ENCODE data around the gene HOXC6.
A peak's percentile ranks its signal among the peaks of the same experiment; 100 is the strongest.

HOXC6 gene

DNA sequence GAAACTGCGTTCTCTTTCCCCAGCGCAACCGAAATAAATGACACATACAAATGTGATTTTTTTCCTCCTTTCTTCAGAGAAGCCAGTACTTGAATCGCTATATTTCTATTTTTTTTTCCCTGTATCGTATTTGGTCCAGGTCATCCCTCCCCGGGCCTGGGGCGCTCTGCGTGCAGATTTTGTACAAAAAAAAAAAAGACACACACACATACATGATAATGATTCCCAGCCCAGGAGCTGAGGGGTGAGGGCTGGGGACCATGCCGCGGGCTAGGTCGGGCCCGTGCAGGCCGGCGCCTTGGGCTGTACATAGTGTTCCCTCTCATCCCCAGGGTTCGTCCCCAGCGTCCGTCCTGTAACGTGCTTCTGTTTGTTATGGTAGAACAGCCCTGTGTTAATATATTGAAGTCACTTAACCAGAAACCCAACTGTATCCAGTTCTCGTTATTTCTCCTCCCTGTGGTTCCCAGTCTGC is 25.3 kb upstream of the HOXC6 start:
- no peak for DNase-seq

DNA sequence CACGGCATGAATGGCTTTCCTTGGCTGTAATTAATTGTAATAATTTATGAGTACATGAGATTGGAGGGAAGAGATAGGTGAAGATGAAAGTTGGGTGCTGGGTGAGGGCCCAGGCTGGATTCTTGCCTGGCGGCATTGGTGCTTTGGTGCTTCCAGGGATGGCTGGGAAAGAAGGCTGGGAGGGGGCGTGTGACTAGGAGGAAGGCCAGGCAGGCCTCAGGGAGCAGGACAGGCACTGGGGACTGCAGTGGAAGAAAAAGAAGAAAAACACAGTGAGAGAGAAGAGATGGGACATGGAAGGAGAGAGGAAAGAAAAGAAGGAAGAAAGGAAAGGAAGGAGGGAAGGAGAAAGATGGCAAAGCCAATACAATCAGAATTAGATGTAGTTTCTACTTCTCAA is 24.6 kb upstream of the HOXC6 start:
- no peak for DNase-seq

DNA sequence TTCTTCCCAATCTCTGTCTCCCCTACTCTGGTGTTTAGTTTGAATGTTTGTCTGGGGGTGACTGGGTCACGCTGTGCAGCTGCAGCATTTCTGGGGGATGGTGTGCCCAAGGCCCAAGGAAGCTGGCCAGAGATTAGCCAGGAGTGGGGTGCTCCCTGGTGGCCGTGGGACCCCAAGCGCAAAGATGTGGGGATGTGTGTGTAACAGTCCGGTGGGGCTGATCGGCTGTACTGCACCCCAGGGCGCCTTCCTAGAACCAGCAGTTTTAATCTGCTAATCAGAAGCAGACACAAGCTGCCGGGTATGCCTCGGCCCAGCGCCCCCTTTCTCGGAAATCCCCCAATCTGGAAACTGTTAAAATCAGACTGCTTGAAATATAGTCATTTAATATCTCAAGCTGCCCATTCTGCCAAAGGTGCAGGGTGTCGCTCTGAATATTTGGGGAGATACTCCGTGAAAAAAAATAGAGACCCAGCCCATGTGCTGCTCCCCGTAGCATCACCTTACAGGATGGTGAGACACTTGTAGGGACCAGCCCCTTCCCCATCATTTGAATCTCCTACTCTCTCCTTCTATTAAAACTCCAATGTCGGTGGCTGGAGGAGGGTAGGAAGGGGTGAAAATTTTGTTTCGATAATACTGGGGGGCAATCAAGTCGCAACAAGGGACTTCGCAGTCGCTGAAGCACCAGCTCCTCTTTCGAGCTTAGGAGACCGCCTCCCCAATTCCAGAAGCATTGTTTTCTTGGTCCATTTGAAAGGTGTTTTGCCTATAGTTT is 24.0 kb upstream of the HOXC6 start:
- DNase-seq, result no peak

GRCh38 chr12:54004841-54005530 is 23.3 kb upstream of the HOXC6 start:
- DNase-seq, result no peak

- DNase-seq, result no peak
Measured at GRCh38 chr12:54005531-54005852, 22.7 kb upstream of the HOXC6 start.

DNA sequence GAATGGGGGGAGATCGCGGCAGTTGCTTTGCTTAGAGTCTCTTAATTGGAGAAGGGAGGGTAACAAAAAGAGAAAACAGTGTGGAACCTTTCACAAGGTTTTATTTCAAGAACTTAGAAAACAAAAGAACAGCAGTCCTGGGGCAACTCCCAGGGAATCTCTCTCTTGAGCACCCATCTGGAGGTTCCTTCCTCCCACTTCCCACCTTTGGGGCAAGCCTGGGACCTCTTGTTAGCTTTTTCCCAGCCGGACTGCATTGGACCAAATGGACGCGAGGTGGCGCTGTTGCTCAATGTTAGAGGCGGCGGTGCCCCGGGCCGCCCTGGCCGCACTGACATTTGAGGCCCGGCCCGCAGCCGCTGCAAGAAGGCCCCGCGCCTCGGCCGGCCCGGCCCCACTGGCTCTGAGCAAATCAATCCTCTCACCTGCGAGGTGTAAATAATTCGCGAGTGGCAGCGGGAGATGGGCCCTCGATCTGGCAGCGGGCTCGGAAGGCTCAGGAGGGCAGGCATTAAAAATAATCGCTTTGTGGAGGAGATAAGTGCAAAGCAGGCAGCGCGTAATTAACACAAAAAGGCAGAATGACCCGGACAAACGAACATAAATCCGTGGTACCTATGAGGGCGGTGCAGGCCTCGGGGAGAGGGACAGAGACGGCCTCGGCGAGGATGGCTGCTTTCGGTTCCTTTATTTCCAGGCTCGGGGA is 22.2 kb upstream of the HOXC6 start:
- DNase-seq, result peak; percentile 77

DNA sequence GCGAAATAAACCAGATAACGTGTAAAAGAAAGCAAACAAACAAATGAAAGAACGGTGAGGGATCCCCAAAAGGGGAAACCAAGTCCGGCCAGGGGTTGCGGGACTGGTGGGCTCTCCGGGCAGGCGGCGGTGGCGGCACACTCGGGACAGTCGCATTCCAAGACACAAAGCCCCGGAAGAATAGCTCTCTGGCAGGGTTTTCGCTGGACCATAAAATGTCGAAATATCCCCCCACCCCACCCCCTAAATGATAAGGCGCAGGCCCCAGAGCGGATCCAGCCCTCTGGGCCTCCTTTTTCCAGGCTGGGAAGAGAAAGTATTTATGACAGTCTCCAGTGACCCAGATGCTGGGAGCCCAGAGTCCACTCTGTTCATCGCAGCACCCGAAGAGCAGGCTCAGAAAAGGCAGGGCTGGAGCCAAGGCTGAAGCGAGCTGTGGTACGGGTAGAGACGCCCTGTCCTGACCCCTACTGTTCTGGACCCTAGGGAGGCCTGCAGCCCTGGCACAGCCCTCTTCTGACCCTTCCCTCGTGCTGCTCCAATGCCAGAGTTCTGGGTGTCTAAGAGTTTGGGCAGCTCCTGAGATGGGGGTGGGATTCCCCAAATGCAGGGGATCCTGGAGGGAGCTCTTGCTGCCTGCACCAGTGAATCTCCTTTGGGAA is 21.6 kb upstream of the HOXC6 start:
- DNase-seq, result no peak

GRCh38 chr12:54007538-54008259 is 20.5 kb upstream of the HOXC6 start:
- no peak for DNase-seq

DNA sequence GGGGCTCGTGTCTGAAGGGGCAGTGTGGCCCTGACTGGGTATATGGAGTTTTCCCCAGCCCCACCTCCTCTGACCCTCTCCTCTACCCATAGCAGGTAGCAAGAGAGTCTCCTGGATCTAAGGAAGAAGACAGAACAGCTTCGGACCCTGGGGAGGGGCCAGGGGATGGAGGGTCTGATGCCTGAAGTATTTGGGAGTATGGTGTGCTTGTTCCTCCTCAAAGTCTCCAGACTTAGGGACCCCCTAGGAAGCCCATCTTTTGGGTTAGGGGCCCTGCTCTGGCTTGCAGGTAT is 20.0 kb upstream of the HOXC6 start:
- DNase-seq, result no peak

GRCh38 chr12:54009171-54010052 is 18.8 kb upstream of the HOXC6 start:
- no peak for DNase-seq

DNA sequence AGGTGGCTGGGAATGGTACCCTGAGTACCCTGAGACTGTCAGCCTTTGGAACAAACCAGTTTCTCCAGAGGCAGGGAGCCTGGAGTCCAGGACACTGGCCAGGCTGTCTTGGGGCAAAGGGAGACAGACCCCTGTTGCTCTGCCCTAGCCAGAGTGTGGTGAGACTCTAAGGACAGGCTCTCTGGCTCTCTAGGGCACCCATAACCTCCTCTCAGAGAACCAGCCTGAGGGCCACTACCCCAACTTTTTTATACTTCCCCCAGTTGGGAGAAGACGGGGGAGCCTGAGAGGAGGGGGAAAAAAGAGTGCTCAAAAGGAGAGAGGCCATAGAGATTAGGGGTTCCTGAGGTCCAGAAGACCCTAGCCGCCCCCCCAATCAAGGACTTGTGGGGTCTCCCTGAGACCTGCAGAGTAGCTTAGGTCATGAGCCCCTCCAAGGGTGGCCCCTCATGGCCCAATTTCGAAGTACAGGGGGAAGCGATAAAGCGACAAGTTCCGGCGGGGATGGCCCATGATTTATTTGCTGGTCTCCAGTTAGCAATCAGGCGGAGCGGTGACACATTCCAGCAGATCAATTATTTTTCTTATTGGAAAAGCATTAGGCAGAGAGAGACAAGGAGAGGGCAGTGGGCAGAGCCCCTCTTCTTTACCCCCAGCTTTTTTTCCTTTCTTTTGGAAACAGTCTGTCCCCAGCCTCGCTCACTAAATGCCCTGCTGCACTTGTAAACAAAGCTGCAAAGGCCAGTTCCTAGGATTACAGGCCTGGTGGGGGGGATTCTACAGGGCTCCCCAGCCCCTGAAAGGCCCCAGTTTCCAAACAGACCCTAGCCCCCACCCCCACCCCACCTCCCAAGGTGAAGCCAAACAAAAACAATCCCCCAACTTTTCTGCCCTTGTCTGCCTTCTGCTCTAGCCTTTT is 17.9 kb upstream of the HOXC6 start:
- no peak for DNase-seq

DNA sequence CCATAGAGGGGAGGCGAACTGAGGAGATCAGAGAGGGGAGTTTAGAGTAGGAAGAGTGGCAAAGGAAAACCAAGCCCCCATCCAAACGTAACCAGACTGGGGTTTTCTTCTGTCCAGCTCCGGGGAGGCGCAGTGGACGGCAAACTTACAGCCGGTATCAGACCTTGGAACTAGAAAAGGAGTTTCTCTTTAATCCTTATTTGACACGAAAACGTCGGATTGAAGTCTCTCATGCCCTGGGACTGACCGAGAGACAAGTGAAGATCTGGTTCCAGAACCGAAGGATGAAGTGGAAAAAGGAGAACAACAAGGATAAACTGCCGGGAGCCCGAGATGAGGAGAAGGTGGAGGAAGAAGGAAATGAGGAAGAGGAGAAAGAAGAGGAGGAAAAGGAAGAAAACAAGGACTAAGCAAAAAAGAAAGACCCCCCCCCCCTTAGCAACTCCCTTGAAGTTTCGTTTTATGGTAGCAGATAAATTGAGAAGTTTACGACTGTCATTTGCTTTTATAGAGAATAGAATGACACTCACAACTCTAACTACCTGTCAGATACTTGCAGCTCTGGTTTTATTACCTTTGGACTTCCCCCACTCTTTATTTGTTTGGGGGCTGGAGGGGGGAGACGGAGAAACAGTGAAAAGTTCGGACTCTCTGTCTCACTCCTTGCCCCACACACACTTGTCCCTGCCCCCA is 17.1 kb upstream of the HOXC6 start:
- no peak for DNase-seq

DNA sequence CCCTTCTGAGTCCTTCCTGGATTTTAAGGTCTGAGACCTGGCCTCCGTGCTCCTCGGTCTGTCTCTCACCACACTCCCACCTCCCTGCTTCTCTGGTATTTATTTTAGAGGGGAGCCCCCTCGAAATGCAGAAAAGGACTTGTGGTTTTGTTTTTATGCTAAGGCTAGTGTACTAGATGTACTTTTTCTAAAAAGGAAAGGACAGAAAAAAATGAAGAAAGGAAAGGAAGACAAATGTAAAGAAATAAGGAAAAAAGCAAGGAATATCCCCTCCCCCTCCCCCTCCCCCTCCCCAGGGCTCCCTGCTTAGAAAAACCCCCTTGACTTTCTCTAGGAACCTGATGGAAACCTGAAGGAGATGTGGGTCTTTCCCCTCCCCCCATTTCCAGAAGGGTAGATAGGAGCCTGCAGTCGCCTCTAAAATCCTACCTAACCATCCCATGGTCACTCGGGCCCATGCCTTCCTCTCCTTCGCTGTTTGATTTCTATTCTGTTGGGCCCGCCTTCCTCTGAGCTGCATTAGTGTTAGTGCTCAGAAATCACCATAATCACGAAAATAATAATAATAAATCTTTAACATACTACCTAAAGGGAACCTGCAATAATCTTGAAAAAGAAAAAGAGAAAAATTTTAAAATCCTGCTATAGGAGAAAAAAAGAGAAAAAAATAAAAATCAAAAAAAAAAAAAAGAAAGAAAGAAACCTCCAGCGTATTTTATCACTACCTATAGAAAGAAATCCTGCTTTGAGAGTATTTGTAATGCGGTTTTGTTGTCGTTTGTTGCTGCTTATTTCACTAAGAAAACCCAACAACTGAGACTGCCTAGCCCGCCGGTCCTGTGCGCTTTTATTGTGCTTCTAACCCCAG is 16.3 kb upstream of the HOXC6 start:
- DNase-seq, result no peak

GRCh38 chr12:54012631-54013409 is 15.4 kb upstream of the HOXC6 start:
- DNase-seq, result no peak

DNA sequence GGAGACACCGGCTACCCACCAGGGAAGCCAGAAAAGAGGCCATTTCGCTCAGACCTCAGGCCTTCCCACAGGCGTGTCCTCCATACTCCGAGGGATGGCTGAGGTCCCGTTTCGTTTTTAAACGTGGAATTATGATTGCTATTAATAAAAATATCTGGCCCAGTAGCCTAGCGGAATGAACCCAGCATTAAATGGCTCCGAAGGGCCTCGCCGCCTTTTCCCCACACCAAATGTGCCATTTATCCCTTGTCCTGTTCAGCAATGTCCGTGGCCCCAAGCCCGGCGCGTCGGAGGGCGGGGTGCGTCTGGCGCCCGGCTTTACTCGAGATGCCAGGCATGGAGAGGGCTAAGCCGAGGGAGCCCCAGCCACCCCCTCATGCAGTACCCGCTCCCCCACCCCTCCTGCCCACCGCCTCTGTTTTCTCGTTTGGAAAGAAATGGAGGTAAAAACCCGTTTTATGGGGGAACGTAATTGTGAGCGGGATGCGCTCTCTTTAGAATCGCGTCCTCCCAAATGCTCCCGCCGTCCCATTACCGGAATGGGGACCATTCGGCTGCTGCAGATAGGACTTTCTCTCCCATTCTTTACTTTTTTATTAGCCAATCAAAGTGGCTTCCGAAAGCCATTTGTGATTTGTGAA is 13.7 kb upstream of the HOXC6 start:
- DNase-seq, result no peak

GRCh38 chr12:54015018-54015931 is 13.0 kb upstream of the HOXC6 start:
- no peak for DNase-seq

DNA sequence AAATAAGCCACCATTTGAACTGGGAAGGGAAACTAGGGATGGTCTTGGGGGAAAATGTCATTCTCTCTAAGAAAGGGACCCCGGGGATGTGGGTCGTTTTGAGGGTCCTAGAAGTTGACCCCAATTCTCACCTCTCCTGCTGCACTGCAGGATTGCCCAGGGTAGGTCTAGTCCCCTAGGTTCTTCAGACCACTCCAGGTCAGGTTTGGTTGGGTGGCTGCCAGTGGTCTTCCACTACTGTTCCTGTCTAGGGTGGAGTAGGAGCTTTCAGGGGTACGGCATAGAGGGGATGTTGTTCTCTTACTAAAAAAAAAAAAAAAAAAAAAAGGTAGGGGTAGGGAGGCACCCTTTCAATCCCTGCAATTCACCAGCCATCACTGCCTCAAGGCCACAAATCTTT is 12.2 kb upstream of the HOXC6 start:
- no peak for DNase-seq
